AG04450 (cell line): Measurements from ENCODE around the gene FAM53B. TPM values are rescaled to one million over a fixed set of nuclear protein-coding genes. Genes with fewer than 3 reads are reported as not detected.

Experiments
- CTCF ChIA-PET: fragments of 300-600, 350-600 bp; formaldehyde crosslinking; extraction: SDS; loops from one replicate; lab custom pipeline; 2022; ENCODE audit warnings: antibody characterized with exemption, inconsistent platforms; lab: Charles Lee
- POLR2A ChIA-PET: fragments of 350-600 bp; formaldehyde crosslinking; extraction: SDS; loops from one replicate; lab custom pipeline; 2021; ENCODE audit warnings: antibody characterized with exemption, inconsistent platforms; lab: Yijun Ruan, JAX
- DNase-seq: peaks from one replicate; pipeline ENCODE4 v3.0.0-alpha.2; 2011; ENCODE audit warnings: low read depth, low spot score
- H3K27ac ChIP-seq: one replicate; pipeline ENCODE4 v1.5.1; 2012; ENCODE audit warnings: low read depth, low read length, control low read depth
- H3K27me3 ChIP-seq: one replicate; pipeline ENCODE4 v1.6.0; 2012; ENCODE audit warnings: low read length; ENCODE audit not compliant: control insufficient read depth, insufficient read depth
- H3K4me3 ChIP-seq: 2 replicates; pipeline ENCODE4 v1.5.1; 2011; ENCODE audit warnings: mild to moderate bottlenecking, low read depth, low read length, control low read depth
- H3K9me3 ChIP-seq: 2 replicates; pipeline ENCODE4 v1.5.1; 2012; ENCODE audit warnings: low read length; ENCODE audit not compliant: control insufficient read depth, insufficient read depth
- CTCF ChIP-seq: IDR thresholded peaks from 2 replicates; pipeline ENCODE4 v1.5.1; 2011; ENCODE audit warnings: low read depth, low read length, control low read depth, inconsistent platforms
- polyA plus RNA-seq: library from polyadenylated mRNA; depleted of rRNA; stranded (reverse); fragments of >200 nt; gene quantifications from 2 replicates; pipeline ENCODE4 v1.2.3, GENCODE V29; 2011

Gene FAM53B
- polyA plus RNA-seq, 1 experiment: 4.1 TPM

- CTCF ChIA-PET: no interaction called here
- no peak overlapping the region for H3K27ac ChIP-seq
- H3K27me3 ChIP-seq: no peaks in the 10 kb centered on the region
- no peak for TF ChIP-seq CTCF
- peaks cover under 1% of the 10 kb centered on the region; the same call in 1 of the 2 replicates for H3K9me3 ChIP-seq
- H3K4me3 ChIP-seq: no peak overlapping the region
- POLR2A ChIA-PET: no interaction called here
- no peak for DNase-seq
Observed at GRCh38 chr10:124629415-124629814, 114.8 kb downstream of the FAM53B start.

GRCh38 chr10:124628676-124629021 is 115.5 kb downstream of the FAM53B start:
- Histone ChIP-seq H3K9me3 (no peaks in the 10 kb centered on the region), H3K27ac (no peak overlapping the region), H3K27me3 (no peaks in the 10 kb centered on the region), H3K4me3 (no peak overlapping the region)
- ChIA-PET POLR2A (no interaction called here), CTCF (interaction anchor here (0.6 kb wide), 1 partner anchor 271 kb away, joined by 3 read pairs; no protein-coding TSS in a partner anchor)
- TF ChIP-seq CTCF: no peak
- DNase-seq: no peak

GRCh38 chr10:124627866-124628675 is 116.1 kb downstream of the FAM53B start:
- no peaks in the 10 kb centered on the region for H3K27me3 ChIP-seq
- DNase-seq: no peak
- H3K27ac ChIP-seq: no peak overlapping the region
- ChIA-PET POLR2A (interaction anchor here (0.7 kb wide), 1 partner anchor 234 kb away, joined by 5 read pairs; no protein-coding TSS in a partner anchor), CTCF (interaction anchor here (0.6 kb wide), 1 partner anchor 270 kb away, joined by 3 read pairs; no protein-coding TSS in a partner anchor)
- H3K4me3 ChIP-seq: no peak overlapping the region
- H3K9me3 ChIP-seq: no peaks in the 10 kb centered on the region
- no peak for TF ChIP-seq CTCF

- no peaks in the 10 kb centered on the region for H3K27me3 ChIP-seq
- DNase-seq: no peak
- no peak overlapping the region for H3K4me3 ChIP-seq
- no peak overlapping the region for H3K27ac ChIP-seq
- TF ChIP-seq CTCF: no peak
- H3K9me3 ChIP-seq: no peaks in the 10 kb centered on the region
- ChIA-PET POLR2A (no interaction called here), CTCF (interaction anchor here (1.1 kb wide), 1 partner anchor 114 kb away, joined by 3 read pairs; no protein-coding TSS in a partner anchor)
Observed at GRCh38 chr10:124626759-124627380, 117.3 kb downstream of the FAM53B start.

- POLR2A ChIA-PET: no interaction called here
- Histone ChIP-seq H3K27me3 (no peaks in the 10 kb centered on the region), H3K9me3 (no peaks in the 10 kb centered on the region; the same call in 1 of the 2 replicates), H3K4me3 (no peak overlapping the region), H3K27ac (no peak overlapping the region)
- no peak for DNase-seq
- no peak for TF ChIP-seq CTCF
- CTCF ChIA-PET: interaction anchor here (1.1 kb wide), 1 partner anchor 115 kb away, joined by 3 read pairs; no protein-coding TSS in a partner anchor
Observed at GRCh38 chr10:124625831-124626238, 118.3 kb downstream of the FAM53B start.
